ENCODE data around the gene PSME1. TPM values are rescaled to one million over a fixed set of nuclear protein-coding genes. Genes with fewer than 3 reads are reported as not detected.
A peak's percentile ranks its signal among the peaks of the same experiment; 100 is the strongest.

PSME1 gene
- total and polyA plus RNA-seq, 2 of the 13 experiments (the other 11 are each of a cell fraction or from before 2014, with no cell fraction given): 159 to 608 TPM

DNA sequence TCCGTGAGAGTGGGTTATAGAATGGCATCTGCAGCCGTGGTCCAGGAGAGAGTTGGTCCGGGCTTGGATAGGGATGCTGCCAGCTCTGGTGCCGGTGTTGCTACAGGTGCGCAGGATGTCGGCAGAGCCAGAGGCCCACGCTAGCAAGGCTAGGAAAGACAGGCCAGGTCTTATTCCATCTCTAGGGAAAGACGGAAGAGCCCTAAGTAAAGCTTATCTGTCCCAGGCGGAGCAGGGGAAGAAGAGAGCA is 485 bp upstream of the PSME1 start (continued):
- TF ChIP-seq ZNF781 (CRISPR knock-in tag; IDR thresholded peaks at IDR 0.05; ENCODE audit: borderline replicate concordance, not compliant biosample characterization) (peak; percentile 87), ZNF598 (CRISPR knock-in tag; IDR thresholded peaks at IDR 0.05; ENCODE audit: borderline replicate concordance) (peak; percentile 85; the same call in 1 of the 2 replicates), TEAD3 (CRISPR knock-in tag; optimal IDR thresholded peaks at IDR 0.05; ENCODE audit: borderline replicate concordance) (peak; percentile 27), POLR2A (IDR thresholded peaks at IDR 0.05; ENCODE audit: insufficient read depth in 1 of 2, low read depth in 2 of 2, low read length in 2 of 2) (no peak), EED (CRISPR knock-in tag; IDR thresholded peaks at IDR 0.05) (no peak), ATM (IDR thresholded peaks at IDR 0.05; ENCODE audit: borderline replicate concordance) (no peak), RFX1 (IDR thresholded peaks at IDR 0.05) (0 out of 2 replicates have a peak, but pooled peaks have one; percentile 8), KLF9 (CRISPR knock-in tag; IDR thresholded peaks at IDR 0.05; ENCODE audit: low read depth) (no peak), NFRKB (IDR thresholded peaks at IDR 0.05) (no peak), SPEN (CRISPR knock-in tag; IDR thresholded peaks at IDR 0.05; ENCODE audit: low read depth) (no peak), REST (IDR thresholded peaks at IDR 0.05; ENCODE audit: borderline replicate concordance in 1 of 2, low read depth in 1 of 2, low read length in 2 of 2) (no peak), BRD4 (CRISPR knock-in tag; IDR thresholded peaks at IDR 0.05) (0 out of 2 replicates have a peak, but pooled peaks have one; percentile 34), HMGA1 (CRISPR knock-in tag; conservative IDR thresholded peaks at IDR 0.05) (0 out of 2 replicates have a peak, but pooled peaks have one; percentile 81), FOXP1 (IDR thresholded peaks at IDR 0.05) (no peak), FOXP1 (CRISPR knock-in tag; IDR thresholded peaks at IDR 0.05) (no peak)
- TF ChIP-seq, protein P1, sequence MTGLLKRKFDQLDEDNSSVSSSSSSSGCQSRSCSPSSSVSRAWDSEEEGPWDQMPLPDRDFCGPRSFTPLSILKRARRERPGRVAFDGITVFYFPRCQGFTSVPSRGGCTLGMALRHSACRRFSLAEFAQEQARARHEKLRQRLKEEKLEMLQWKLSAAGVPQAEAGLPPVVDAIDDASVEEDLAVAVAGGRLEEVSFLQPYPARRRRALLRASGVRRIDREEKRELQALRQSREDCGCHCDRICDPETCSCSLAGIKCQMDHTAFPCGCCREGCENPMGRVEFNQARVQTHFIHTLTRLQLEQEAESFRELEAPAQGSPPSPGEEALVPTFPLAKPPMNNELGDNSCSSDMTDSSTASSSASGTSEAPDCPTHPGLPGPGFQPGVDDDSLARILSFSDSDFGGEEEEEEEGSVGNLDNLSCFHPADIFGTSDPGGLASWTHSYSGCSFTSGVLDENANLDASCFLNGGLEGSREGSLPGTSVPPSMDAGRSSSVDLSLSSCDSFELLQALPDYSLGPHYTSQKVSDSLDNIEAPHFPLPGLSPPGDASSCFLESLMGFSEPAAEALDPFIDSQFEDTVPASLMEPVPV (CRISPR knock-in tag; IDR thresholded peaks at IDR 0.05): peak; percentile 23
- TF ChIP-seq, protein P2, sequence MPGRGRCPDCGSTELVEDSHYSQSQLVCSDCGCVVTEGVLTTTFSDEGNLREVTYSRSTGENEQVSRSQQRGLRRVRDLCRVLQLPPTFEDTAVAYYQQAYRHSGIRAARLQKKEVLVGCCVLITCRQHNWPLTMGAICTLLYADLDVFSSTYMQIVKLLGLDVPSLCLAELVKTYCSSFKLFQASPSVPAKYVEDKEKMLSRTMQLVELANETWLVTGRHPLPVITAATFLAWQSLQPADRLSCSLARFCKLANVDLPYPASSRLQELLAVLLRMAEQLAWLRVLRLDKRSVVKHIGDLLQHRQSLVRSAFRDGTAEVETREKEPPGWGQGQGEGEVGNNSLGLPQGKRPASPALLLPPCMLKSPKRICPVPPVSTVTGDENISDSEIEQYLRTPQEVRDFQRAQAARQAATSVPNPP (CRISPR knock-in tag; IDR thresholded peaks at IDR 0.05): no peak
- TF ChIP-seq, protein P3, sequence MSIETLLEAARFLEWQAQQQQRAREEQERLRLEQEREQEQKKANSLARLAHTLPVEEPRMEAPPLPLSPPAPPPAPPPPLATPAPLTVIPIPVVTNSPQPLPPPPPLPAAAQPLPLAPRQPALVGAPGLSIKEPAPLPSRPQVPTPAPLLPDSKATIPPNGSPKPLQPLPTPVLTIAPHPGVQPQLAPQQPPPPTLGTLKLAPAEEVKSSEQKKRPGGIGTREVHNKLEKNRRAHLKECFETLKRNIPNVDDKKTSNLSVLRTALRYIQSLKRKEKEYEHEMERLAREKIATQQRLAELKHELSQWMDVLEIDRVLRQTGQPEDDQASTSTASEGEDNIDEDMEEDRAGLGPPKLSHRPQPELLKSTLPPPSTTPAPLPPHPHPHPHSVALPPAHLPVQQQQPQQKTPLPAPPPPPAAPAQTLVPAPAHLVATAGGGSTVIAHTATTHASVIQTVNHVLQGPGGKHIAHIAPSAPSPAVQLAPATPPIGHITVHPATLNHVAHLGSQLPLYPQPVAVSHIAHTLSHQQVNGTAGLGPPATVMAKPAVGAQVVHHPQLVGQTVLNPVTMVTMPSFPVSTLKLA (IDR thresholded peaks at IDR 0.05): no peak
- TF ChIP-seq, protein P4, sequence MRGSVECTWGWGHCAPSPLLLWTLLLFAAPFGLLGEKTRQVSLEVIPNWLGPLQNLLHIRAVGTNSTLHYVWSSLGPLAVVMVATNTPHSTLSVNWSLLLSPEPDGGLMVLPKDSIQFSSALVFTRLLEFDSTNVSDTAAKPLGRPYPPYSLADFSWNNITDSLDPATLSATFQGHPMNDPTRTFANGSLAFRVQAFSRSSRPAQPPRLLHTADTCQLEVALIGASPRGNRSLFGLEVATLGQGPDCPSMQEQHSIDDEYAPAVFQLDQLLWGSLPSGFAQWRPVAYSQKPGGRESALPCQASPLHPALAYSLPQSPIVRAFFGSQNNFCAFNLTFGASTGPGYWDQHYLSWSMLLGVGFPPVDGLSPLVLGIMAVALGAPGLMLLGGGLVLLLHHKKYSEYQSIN (CRISPR knock-in tag; IDR thresholded peaks at IDR 0.05; ENCODE audit: borderline replicate concordance): no peak

Data from HepG2 (cell line).